Keratinocyte (primary cell): Measurements from ENCODE around the gene VTCN1. TPM values are rescaled to one million over a fixed set of nuclear protein-coding genes. Genes with fewer than 3 reads are reported as not detected.

Source experiments
- DNase-seq: peaks from one replicate; pipeline ENCODE4 v3.0.0-alpha.2; 2011; ENCODE audit warnings: low read depth, missing footprints, low spot score
- FAIRE-seq: peaks from 2 replicates; lab custom pipeline; 2011; peaks lifted over from hg19 to GRCh38; lab: Jason Lieb, UNC
- H2AFZ ChIP-seq: 2 replicates; pipeline ENCODE4 v1.6.0; 2012; ENCODE audit warnings: low read length, control low read depth, inconsistent platforms; ENCODE audit not compliant: control insufficient read depth
- H3K27ac ChIP-seq: 2 replicates; pipeline ENCODE4 v1.5.1; 2011; ENCODE audit warnings: low read length; ENCODE audit not compliant: control insufficient read depth, insufficient read depth
- H3K27me3 ChIP-seq: 3 replicates; pipeline ENCODE4 v1.6.0; 2011; ENCODE audit warnings: low read length; ENCODE audit not compliant: control insufficient read depth, insufficient read depth; ENCODE audit errors: extremely low read depth
- H3K36me3 ChIP-seq, 2 experiments: 2 replicates in 1 of 2; 3 replicates in 1 of 2; pipeline ENCODE4 v1.5.1; 2011; ENCODE audit warnings: low read length in 2 of 2, mild to moderate bottlenecking in 1 of 2; ENCODE audit not compliant: control insufficient read depth in 2 of 2, insufficient read depth in 2 of 2; ENCODE audit errors: extremely low read depth in 1 of 2
- H3K4me1 ChIP-seq: 3 replicates; pipeline ENCODE4 v1.5.1; 2011; ENCODE audit warnings: low read length; ENCODE audit not compliant: control insufficient read depth, insufficient read depth; ENCODE audit errors: extremely low read depth
- H3K4me2 ChIP-seq: 3 replicates; pipeline ENCODE4 v1.6.0; 2011; ENCODE audit warnings: low read depth, low read length; ENCODE audit not compliant: control insufficient read depth, insufficient read depth; ENCODE audit errors: extremely low read depth
- H3K4me3 ChIP-seq, 3 experiments: fragments of 200-600 bp in 1 of 3; sonication (generic) in 1 of 3; 2 replicates in 2 of 3; 3 replicates in 1 of 3; pipeline ENCODE4 v1.5.1; 2011 to 2016; ENCODE audit warnings: low read length in 3 of 3, mild to moderate bottlenecking in 3 of 3, control low read depth in 2 of 3, inconsistent platforms in 1 of 3, low read depth in 1 of 3, mixed read lengths in 1 of 3, mixed run types in 1 of 3, moderate library complexity in 1 of 3; ENCODE audit not compliant: control insufficient read depth in 2 of 3, insufficient read depth in 2 of 3; ENCODE audit errors: extremely low read depth in 1 of 3
- H3K79me2 ChIP-seq: 2 replicates; pipeline ENCODE4 v1.6.0; 2012; ENCODE audit warnings: low read length; ENCODE audit not compliant: control insufficient read depth, insufficient read depth
- H3K9ac ChIP-seq: 3 replicates; pipeline ENCODE4 v1.6.0; 2011; ENCODE audit warnings: low read length; ENCODE audit not compliant: control insufficient read depth, insufficient read depth; ENCODE audit errors: extremely low read depth
- H3K9me1 ChIP-seq: 3 replicates; pipeline ENCODE4 v1.6.0; 2011; ENCODE audit warnings: low read length; ENCODE audit not compliant: control insufficient read depth, insufficient read depth; ENCODE audit errors: extremely low read depth
- H3K9me3 ChIP-seq: 2 replicates; pipeline ENCODE4 v1.5.1; 2012; ENCODE audit warnings: low read depth, low read length; ENCODE audit not compliant: control insufficient read depth
- H4K20me1 ChIP-seq: 3 replicates; pipeline ENCODE4 v1.6.0; 2011; ENCODE audit warnings: low read length; ENCODE audit not compliant: control insufficient read depth, insufficient read depth; ENCODE audit errors: extremely low read depth
- EZH2 ChIP-seq: IDR thresholded peaks from one replicate; pipeline ENCODE4 v1.6.1; 2012; ENCODE audit warnings: inconsistent platforms, mild to moderate bottlenecking, low read length, moderate library complexity
- dilution Hi-C: fragments of 300-500 bp; cut with MboI; formaldehyde crosslinking; loops from one replicate; pipeline ENCODE4 v1.7.0; 2020; ENCODE audit warnings: low sequenced_read_pairs; ENCODE audit not compliant: extremely low pct_ligation_motif_present
- polyA plus RNA-seq, 5 experiments: library from polyadenylated mRNA; depleted of rRNA in 3 of 5; stranded (reverse) in 3 of 5; stranded (forward) in 1 of 5; unstranded in 1 of 5; fragments of >200 nt; gene quantifications; 1 replicate in 1 of 5; 2 replicates in 3 of 5; 3 replicates in 1 of 5; pipeline versions ENCODE4 v1.2.1 to v1.2.3, GENCODE V29; 2011 to 2012; ENCODE audit warnings: missing spikeins in 2 of 5, low read depth in 1 of 5, low replicate concordance in 1 of 5
- TF ChIP-seq, protein P1 (sequence below), 3 experiments: IDR thresholded peaks in 1 of 3; conservative IDR thresholded peaks in 1 of 3; optimal IDR thresholded peaks in 1 of 3; 2 replicates in 2 of 3; 3 replicates in 1 of 3; pipeline versions ENCODE3 to v1.5.1; 2011; ENCODE audit warnings: low read length in 3 of 3, mild to moderate bottlenecking in 3 of 3, moderate library complexity in 2 of 3, control low read depth in 1 of 3, inconsistent platforms in 1 of 3; ENCODE audit not compliant: insufficient read depth in 2 of 3; ENCODE audit errors: extremely low read depth in 1 of 3

VTCN1 gene
- polyA plus RNA-seq, 1 donor (not counting 4 experiments of a cell fraction or from before 2014, with no cell fraction given): not detected

GRCh38 chr1:117116090-117116783, 94.5 kb downstream of the VTCN1 start:
- Histone ChIP-seq H3K4me2 (no peak overlapping the region), H3K9me1 (peaks cover 2% of the 10 kb centered on the region), H2AFZ (no peak overlapping the region), H3K9ac (no peak overlapping the region), H4K20me1 (no peaks in the 10 kb centered on the region), H3K36me3 (peaks cover 2 to 8% of the 10 kb centered on the region in 2 experiments), H3K79me2 (no peaks in the 10 kb centered on the region), H3K4me3 (no peak overlapping the region), H3K9me3 (no peaks in the 10 kb centered on the region), H3K4me1 (peaks cover 9% of the 10 kb centered on the region), H3K27ac (no peak overlapping the region), H3K27me3 (no peaks in the 10 kb centered on the region)
- no peak for DNase-seq
- FAIRE-seq: no peak
- dilution Hi-C loops: no loop called here
- TF ChIP-seq EZH2: no peak
- TF ChIP-seq, protein P1, sequence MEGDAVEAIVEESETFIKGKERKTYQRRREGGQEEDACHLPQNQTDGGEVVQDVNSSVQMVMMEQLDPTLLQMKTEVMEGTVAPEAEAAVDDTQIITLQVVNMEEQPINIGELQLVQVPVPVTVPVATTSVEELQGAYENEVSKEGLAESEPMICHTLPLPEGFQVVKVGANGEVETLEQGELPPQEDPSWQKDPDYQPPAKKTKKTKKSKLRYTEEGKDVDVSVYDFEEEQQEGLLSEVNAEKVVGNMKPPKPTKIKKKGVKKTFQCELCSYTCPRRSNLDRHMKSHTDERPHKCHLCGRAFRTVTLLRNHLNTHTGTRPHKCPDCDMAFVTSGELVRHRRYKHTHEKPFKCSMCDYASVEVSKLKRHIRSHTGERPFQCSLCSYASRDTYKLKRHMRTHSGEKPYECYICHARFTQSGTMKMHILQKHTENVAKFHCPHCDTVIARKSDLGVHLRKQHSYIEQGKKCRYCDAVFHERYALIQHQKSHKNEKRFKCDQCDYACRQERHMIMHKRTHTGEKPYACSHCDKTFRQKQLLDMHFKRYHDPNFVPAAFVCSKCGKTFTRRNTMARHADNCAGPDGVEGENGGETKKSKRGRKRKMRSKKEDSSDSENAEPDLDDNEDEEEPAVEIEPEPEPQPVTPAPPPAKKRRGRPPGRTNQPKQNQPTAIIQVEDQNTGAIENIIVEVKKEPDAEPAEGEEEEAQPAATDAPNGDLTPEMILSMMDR (optimal IDR thresholded peaks at IDR 0.05 in 1 of 3, IDR thresholded peaks at IDR 0.05 in 1 of 3, conservative IDR thresholded peaks at IDR 0.05 in 1 of 3; ENCODE audit: extremely low read depth in 1 of 3, insufficient read depth in 2 of 3, low read length in 3 of 3): no peak

DNA sequence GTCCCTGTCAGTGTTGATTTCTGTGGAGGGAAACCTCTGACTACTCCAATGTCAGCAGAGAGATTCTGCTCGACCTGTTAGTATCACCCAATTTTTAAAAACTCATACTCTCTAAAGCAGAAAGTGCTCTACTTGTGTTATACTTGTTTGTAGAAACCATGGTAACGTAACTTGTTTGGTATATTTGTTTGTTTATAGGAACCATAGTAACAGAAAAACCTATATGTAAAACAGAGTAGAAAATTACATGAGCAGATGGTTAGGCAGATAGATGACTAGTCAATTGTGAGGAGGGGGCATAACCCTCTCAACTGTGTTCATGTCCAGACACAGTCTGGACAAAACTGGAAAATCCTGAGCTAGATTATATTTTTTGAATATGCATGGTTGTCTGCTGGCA, 95.8 kb downstream of the VTCN1 start:
- no peak overlapping the region for H3K4me3 ChIP-seq
- H3K4me2 ChIP-seq: no peak overlapping the region
- no peak overlapping the region for H3K27ac ChIP-seq
- H3K79me2 ChIP-seq: no peaks in the 10 kb centered on the region
- no peak overlapping the region for H3K9ac ChIP-seq
- no peaks in the 10 kb centered on the region for H3K9me1 ChIP-seq
- no peak overlapping the region for H2AFZ ChIP-seq
- DNase-seq (no peak), FAIRE-seq (no peak)
- TF ChIP-seq, protein P1 (optimal IDR thresholded peaks at IDR 0.05 in 1 of 3, IDR thresholded peaks at IDR 0.05 in 1 of 3, conservative IDR thresholded peaks at IDR 0.05 in 1 of 3; ENCODE audit: extremely low read depth in 1 of 3, insufficient read depth in 2 of 3, low read length in 3 of 3): no peak
- no peak for TF ChIP-seq EZH2
- dilution Hi-C loops: no loop called here
- no peaks in the 10 kb centered on the region for H3K27me3 ChIP-seq
- no peaks in the 10 kb centered on the region for H3K9me3 ChIP-seq
- peaks cover 2 to 8% of the 10 kb centered on the region in 2 experiments for H3K36me3 ChIP-seq
- peaks cover 16% of the 10 kb centered on the region for H3K4me1 ChIP-seq
- H4K20me1 ChIP-seq: no peaks in the 10 kb centered on the region
